NCI-H2081 (cell line): ENCODE data around the gene SIRT7.
A peak's percentile ranks its signal among the peaks of the same experiment; 100 is the strongest.

Experiments
- DNase-seq, 2 experiments: peaks; one replicate each; lab custom pipeline; 2025; lab: John Stamatoyannopoulos, UW

The SIRT7 gene

DNA sequence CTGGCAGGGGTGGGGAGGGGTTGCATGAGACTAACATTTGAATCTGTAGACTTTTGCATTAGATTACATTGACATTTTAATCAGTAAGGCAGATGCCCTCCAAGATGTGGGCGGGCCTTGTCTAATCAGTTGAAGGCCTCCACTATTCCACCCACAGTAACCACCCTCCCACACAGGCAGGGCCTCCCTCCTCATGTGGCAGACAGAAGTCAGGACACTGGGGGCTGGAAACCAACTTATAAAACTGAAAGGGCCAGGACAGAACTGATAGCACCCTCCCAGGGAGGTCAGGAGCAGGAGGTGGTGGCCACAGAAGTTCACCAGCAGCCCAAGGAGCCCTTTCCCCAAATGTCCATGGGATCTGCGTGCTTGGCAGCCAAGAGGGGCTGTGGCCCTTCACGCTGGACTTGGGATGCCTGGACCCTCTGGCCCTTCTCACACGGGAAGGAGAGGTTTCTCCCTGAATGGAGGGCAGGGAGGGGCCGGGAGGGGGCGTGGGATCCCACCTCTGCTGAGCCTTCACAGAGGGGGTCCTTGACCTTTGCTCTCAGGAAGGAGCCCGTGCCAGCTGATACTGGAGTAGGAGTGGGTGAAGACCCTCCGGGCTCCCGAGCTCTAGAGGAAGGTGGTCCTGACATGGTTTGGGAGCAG is 14.5 kb upstream of the SIRT7 start:
- DNase-seq = no peak

DNA sequence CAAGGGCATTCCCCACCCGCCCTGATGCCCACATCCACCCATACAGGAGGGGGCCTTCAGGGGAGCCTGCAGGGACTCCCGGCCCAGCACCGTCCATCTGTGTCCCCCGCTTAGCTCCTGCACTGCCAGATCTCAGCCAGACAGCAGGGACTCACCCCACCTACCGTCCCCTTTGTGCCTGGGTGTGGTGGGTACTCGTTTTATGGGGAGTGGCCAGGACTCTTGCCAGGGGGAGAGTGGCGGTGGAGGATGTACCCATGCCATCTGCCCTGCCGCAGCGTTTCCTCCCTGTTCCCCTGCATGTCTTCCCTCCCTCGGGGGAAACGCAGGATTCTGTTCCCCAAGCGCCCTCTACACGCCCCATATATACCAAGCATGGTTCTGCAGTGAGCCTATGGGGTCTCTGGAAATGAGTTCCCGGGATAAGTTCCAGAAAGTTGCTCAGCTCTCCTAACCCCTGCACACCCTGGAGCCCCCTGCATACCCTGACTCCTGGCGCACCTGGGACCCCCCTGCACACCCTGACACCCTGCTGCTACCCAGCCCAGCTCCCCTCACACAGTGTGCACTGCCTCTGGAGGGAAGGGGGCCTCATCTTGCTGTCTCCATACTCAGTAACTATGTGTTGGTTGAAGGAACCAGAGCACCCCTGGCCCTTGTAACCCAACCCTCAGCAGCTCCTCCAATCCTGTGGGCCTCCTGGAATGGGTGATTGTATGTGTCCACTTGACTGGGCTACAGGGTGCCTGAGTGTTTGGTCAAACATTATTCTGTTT is 13.8 kb upstream of the SIRT7 start:
- DNase-seq = peak in 1 of 2 experiments; percentile 50

- DNase-seq = no peak
Measured at GRCh38 chr17:81931189-81931556, 13.2 kb upstream of the SIRT7 start.

DNA sequence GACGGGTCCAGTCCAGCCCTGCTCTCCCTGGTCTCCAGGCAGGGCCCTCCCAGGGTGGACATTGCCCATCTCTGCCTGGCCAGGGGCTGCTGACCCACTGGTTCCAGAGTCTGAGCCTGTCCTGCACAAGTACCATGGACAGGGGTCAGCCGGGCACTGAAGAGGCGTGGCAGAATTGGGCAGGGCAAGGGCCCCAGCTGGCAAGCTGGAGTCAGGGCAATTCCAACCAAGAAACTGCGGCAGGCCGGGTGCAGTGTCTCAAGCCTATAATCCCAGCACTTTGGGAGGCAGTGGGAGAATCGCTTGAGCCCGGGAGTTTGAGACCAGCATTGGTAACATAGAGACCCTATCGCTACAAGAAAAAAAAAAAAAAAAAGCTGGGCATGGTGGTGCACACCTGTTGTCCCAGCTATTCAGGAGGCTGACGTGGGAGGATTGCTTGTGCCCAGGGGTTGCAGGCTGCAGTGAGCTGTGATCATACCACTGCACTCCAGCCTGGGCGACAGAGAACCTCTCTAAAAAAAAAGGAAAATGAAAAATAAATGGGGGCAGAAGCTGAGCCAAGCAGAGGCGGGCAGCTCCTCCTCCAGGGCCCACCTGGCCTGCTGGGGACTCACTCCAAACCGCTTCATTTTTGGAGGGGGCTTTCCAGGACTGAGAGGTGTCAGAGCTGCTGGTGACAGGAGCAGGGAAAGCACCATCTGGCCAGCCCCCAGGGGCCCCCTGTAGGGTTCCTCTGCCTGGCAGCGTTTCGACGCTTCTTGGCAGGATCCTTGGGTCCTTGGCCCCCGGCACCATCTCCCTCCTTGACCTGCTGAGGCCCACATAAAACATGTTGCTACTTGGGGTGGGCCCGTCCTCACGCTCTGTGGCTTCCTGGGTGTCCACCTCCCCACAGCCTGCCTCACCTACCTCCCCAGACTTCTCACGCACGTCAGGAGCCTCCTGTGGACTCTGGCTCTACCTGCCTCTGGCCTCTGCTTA is 12.5 kb upstream of the SIRT7 start:
- no peak for DNase-seq

GRCh38 chr17:81929253-81930141 is 11.5 kb upstream of the SIRT7 start:
- no peak for DNase-seq

GRCh38 chr17:81928544-81929252 is 10.7 kb upstream of the SIRT7 start:
- peak; percentile 36 to 63 for DNase-seq

GRCh38 chr17:81927653-81928543 is 9.9 kb upstream of the SIRT7 start, which contains the start of gene MAFG:
Gene MAFG (minus strand): TSS chr17:81927735. CDS start chr17:81923185, 4,550 bp downstream.
- DNase-seq = peak; percentile 98

GRCh38 chr17:81927152-81927652 is 9.2 kb upstream of the SIRT7 start:
- no peak for DNase-seq

DNA sequence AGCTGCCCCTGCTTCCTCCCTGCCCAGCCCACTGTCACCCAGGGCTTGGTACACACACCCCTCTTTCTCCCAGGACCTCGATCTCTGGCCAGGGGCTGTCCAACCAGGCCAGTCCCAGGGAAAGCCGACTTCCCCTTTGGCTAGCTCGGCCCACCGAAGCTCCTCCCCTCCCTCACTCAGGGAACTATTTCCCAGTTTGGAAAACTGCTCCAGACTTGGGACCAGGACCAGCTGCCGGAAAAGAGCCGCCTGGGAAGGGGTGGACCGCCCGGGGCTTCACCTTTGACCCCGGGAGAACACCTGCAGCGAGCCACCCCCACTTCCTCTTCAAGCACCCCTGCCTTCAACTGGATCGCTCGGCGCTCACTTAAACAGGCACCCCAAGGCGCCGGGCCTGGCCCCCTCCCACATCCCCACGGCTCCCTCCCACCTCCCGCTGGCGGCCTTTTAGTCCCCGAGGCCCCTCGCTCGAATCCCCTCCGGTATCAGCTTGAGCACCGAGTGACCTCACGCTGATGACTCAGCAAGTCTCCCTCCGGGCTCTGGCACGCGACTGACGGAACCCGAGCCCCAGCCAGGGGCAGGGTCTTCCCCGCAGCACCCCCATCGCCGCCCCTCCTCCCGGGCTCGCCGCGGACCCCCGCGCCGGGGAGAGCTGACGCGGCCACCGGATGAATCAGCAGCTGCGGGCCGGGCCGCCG is 8.6 kb upstream of the SIRT7 start:
- DNase-seq = peak in 1 of 2 experiments; percentile 58

DNA sequence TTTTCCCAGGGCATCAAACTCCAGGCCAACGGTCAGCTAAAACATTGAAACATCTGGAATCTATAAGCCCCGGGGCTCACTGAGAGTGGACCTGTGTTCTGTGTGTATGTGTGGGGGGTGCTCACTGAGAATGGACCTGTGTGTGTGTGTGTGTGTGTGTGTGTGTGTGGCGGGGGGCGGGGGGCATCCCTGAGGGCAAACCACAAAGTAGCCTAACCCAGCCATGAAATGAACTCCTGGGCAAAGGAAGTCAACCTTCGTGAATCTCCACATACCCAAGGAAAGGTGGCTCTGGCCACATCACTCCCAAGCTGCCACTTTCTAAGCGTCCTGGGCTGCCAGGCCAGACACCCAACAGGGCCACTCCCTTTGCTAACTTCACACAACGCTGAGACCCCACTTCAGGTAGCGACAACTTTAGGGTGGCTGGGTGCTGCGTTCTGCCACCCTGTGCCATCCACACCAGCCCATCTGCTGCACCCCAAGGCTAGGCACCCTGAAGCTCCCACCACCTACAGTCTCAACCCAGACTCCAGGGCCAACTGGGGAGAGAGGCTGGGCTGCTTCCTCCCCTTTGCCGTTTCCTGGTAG is 8.0 kb upstream of the SIRT7 start:
- DNase-seq = no peak

- no peak for DNase-seq
Measured at GRCh38 chr17:81924557-81925532, 6.9 kb upstream of the SIRT7 start.

GRCh38 chr17:81923302-81924260 is 5.6 kb upstream of the SIRT7 start:
- DNase-seq = no peak

DNA sequence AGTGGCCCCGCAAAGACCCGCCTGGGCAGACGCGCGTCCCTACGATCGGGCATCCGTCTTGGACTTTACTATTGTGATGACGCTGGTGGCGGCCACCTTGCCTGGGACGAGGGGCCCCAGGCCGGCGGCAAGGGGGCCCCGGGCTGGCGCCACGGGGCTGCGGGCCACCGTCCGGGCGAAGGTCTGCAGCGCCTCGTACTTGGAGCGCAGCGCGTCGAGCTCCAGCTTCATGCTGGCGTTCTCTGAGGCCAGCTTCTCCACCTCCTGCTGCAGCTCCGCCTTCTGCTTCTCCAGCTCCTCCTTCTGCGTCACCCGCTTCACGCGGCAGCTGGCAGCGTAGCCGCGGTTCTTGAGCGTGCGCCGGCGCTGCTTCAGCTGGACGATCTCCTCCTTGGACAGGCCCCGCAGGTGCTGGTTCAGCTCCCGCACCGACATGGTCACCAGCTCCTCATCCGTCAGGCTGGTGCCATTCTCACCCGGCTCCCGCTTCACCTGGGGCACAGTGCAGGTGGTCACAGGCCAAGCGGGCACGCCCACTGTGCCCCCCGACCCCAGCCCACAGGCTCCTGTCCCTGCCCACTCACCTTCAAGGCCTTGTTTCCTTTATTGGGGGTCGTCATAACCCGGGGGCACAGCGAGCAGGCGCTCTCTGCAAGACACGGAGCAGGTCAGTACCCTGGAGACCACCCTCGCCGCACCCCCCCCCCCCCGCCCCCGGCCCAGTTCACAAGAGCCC is 4.8 kb upstream of the SIRT7 start:
- DNase-seq = no peak

GRCh38 chr17:81921996-81922565 is 4.1 kb upstream of the SIRT7 start:
- no peak for DNase-seq

DNA sequence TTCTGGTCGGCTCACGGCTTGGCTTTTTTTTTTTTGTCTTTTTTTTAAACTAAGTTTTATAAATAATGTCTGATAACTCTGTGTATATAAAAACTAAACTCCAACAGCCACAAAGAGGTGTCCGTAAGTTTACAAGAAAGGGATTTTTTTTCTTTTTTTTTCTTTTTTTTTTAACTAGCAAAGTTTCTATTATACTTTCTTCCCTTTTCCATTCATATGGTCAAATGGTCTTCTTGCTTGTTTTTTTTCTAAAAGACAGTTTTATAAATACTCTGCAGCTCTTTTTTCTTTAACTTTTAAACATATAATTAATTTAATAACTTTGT is 3.5 kb upstream of the SIRT7 start:
- no peak for DNase-seq
